CD4-positive, alpha-beta T cell treated with Interleukin-12 subunit alpha and Interleukin-12 subunit beta, for 1 hour (primary cell): ENCODE results near the gene CLPX.
A peak's percentile ranks its signal among the peaks of the same experiment; 100 is the strongest.
"Not testable (repeated sequence)": the region's sequence is repeated elsewhere in the genome, so short reads cannot be mapped to it uniquely, and the experiment has no call there.

ENCODE experiments used
- DNase-seq: peaks from one replicate; pipeline ENCODE4 v3.0.0-alpha.2; 2020

CLPX gene

DNA sequence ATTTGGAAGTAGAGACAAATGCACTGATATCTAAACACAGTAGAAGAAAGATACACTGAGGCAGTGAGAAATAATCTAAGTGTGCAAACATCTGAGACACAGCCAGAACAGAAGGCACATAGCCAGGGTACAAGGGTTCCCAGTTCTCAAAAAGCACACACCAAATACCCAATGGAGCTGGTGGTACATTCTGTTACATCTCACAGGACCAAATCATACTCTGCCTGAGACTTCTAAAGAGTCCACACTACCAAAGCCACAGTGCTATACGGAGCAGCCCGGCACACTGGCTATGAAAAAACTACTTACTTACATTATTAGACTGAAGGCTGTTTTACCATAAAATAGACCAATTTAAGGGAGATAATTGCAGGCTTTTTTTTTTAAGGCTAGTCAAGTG lies 19.3 kb downstream of the CLPX start:
- DNase-seq = no peak

DNA sequence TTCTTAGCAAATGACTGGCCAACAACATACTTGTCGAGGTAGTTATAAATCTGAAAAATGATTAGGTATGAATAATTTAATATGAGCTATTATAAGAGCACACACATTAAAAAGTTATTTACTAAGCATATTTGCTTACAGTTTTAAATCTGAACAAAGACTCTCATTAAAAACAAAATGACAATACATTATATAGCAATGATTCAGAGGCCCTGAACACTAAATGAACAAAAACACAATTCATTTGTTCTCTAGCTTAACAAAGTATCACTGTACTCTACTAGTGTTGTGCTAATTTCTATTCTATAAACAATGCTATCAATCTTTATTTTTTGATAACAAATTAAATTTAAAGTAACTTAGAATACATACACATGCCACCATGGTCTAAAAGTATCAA lies 21.0 kb downstream of the CLPX start:
- no peak for DNase-seq

DNA sequence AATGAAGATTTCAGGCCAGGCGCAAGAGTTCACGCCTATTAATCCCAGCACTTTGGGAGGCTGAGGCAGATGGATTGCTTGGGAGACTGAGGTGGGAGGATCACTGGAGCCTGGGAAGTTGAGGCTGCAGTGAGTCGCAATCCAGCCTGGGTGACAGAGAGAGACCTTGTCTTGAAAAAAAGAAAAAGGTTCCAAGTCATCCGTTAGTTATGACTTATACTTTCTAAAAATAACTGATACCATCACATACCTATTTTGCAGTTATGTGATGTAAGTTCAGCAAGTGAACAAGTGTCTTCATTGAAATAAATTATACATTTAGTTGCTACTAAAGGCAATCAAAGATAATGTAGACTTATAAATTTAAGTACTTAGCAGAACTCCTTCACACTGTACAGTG lies 22.1 kb downstream of the CLPX start:
- no peak for DNase-seq

DNA sequence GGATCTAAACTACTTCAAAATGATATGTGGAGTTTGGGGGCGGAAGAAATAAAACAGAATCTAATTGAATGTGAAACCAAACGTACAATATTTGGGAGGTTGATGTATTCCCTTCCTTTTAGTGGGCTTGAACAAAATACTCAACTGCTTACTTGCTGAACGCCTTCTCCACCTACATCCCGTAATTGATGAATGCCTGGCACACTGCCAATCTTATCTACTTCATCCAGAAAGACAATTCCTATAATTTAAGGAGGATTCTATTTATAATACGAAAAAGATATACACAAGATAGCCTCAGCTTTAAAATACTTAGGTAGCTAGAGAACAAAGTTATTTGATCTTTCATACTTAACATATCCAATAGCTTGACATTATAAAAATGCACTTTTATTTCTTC lies 28.4 kb downstream of the CLPX start:
- no peak for DNase-seq

DNA sequence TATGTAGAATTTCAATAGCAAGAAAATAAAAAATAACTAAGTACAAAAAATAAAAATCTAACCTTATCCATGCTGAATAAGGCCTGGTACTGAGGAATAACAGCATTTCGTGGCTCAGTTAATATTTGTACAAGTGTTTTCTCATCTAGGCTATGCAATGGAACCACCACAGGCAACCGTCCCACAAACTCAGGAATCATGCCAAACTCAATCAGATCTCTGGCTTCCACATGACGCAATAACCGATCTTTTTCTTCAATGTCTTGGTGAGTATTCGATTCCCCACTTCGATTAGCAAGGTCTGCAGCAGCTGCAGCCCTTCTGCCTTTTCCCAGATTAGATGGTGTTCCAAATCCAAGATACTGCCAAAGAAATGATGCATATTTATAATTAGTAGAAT lies 30.4 kb downstream of the CLPX start:
- DNase-seq = no peak

DNA sequence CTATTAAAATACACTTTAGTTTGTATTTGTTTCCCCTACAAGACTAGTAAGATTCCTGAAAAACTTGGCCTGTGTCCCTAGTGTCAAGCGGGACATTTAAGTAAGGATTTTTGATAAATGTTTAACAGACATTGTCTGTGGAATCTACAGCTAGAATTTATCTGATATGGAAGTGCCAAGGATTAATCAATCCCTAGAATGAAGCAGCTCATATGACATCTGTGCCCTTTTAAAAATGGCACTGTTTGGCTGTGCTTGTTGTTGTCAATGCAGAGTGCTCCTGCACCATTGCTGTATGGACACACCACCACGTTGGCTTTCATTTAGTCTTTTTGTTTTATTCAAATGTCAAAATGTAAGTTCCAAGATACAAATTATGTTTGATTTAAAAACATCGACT lies 37.2 kb downstream of the CLPX start:
- DNase-seq = no peak

DNA sequence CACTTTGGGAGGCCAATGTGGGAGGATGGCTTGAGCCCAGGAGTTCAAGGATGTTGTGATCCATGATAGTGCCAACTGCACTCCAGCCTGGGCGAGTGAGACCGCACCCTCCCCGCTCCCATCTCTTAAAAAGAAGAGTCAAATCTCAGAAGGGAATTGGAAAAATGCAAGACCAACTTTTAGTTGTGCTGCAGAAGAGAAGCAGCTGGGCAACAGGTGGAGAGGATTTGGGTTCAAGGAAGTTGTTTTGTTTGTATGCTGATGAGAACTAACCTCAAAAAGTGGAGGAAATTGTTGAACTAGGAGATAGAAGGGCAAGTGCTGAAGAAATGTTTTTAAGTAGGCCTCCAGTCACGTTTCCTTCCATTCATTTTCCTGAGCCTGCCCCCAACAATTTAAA lies 38.7 kb downstream of the CLPX start:
- no peak for DNase-seq

DNA sequence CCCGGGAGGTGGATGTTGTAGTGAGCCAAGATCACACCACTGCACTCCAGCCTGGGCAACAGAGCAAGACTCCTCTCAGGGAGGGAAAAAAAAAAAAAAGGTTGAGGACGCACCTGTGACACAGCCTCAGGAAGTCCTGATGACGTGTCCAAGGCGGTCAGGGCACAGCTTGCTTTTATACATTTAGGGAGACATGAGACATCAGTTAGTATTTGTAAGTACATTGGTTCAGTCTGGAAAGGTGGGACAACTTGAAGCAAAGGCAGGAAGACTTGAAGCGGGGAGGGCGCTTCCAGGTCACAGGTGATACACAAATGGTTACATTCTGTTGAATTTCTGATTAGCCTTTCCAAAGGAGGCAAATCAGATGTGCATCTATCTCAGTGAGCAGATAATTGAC lies 46.5 kb downstream of the CLPX start:
- DNase-seq = not testable (repeated sequence)

DNA sequence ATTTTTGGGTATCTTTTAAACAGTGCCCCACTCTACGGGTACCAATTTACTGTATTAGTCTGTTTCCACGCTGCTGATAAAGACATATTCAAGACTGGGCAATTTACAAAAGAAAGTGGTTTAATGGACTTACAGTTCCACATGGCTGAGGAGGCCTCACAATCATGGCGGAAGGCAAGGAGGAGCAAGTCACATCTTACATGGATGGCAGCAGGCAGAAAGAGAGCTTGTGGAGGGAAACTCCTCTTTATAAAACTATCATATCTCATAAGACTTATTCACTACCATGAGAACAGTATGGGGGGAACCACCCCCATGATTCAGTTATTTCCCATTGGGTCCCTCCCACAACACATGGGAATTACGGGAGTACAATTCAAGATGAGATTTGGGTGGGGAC lies 47.2 kb downstream of the CLPX start:
- DNase-seq = not testable (repeated sequence)

DNA sequence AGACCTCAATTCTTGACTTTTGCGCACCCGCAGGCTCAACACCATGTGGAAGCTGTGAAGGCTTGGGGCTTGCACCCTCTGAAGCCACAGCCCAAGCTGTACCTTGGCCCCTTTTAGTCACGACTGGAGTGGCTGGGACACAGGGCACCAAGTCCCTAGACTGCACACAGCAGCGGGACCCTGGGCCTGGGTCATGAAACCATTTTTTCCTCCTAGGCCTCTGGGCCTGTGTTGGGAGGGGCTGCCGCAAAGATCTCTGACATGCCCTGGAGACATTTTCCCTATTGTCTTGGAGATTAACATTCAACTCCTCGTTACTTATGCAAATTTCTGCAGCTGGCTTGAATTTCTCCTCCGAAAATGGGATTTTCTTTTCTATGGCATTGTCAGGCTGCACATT lies 48.1 kb downstream of the CLPX start:
- DNase-seq = not testable (repeated sequence)

DNA sequence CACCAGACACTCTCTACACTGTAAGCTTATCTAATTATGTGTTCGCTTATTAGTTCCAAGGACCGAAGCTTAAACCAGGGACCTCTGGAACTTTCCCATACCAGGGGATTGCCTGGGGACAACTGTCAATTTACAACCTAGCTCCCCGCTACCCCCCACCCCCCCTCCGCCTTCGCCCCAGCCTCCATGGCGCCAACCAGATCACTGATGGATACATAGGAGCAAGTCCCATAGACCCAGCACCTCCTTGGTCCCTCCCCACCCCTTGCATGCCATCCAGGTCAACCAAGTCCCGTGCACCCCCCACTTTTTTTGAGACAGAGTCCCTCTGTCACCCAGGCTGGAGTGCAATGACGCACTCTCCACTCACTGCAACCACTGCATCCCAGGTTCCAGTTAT lies 50.6 kb downstream of the CLPX start:
- no peak for DNase-seq

DNA sequence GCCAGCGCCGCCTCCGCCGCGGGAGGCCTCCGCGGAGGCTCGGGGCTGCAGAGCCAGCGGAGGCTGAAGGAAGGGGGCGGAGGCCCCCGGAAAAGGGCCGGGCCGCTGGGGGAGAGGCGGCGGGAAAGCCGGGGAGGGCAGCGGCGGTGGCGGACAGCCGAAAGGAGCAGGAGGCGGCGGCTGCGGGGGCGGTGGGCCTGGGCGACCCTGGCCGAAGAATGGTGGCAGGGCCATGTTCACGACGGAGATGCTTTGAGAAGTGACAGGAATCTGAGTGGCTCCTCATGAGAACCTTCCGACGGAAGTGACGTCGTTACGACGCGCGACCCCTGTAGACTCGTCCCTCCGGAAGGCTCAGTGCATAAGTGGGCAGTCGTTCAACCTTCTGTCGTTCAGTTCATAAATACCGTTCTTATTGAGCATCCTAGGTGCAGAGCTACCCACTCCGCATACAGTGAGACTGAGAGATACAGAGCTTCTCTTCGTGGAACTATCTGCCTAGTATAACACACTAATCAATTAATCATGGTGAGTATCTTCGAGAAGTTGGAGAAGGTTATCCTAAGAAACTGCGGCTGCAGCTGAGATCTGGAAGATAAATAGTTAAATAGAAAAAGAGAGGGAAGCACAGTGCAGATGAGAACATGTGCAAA lies 51.5 kb downstream of the CLPX start, which contains the start of gene PDCD7:
Gene PDCD7, minus strand, starts transcription at position 261 of the 653 bp plus-strand sequence. Its CDS starts 27 bp downstream, at position 234.
- DNase-seq = peak; percentile 89

DNA sequence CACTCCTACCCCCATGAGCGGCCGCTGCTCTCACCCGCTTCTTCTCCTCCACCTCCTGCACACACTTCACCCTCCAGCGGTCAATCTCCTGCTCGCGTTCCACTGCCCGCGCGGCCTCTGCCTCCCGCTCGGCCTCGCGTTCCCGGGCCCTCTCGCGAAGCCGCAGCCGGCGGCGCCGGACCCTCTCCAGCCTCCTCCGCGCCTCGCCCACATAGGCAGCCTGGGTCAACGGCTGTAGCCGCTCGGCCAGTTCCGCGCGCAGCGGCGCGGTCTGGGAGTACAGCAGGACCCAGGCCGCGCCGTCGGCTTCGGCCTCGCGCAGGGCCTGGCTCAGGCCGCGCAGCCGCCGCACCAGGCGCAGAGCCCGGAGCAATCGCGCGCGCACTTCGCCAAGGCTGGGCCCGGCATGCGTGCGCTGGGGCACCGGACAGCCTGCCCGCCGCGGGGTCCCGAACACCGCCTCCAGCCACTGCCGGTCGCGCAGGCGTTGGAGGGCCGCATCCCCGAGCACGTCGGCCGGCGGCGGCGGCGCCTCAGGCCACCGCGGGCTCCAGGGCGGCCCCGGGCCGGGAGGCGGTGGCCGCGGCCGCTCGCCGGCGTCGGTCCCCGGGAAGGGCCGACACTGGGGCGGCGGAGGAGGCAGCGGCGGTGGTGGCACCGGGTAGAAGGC lies 52.1 kb downstream of the CLPX start:
- peak; percentile 15 for DNase-seq

DNA sequence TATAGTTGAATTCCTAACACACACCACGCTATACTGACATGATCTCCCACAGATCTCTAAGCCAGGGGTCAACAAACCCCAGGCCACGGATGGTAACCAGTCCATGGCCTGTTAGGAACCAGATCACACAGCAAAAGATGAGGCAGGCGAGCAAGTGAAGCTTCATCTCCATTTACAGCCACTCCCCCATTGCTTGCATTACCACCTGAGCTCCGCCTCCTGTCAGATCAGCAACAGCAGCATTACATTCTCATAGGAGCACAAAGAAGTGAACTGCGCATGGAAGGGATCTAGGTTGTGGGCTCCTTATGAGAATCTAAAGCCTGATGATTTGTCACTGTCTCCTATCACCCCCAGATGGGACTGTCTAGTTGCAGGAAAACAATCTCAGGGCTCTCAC lies 54.2 kb downstream of the CLPX start:
- DNase-seq = no peak

DNA sequence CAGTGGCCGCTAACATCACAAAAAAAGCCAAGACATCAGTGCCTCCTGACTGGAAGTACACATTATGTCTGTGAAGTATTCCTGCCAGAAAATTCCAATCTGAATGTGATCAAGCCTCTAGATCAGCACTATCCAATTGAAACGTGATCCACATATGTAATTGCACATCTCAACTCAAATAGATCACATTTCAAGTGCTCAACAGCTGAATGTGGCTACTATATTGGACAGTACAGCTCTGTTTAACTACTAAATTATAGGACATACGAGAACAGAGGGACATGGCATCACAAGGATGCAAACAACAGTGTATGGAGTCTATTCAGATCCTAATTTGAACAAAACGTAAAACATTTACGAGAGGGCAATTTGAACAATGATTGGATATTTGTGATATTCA lies 69.6 kb downstream of the CLPX start:
- DNase-seq = no peak

DNA sequence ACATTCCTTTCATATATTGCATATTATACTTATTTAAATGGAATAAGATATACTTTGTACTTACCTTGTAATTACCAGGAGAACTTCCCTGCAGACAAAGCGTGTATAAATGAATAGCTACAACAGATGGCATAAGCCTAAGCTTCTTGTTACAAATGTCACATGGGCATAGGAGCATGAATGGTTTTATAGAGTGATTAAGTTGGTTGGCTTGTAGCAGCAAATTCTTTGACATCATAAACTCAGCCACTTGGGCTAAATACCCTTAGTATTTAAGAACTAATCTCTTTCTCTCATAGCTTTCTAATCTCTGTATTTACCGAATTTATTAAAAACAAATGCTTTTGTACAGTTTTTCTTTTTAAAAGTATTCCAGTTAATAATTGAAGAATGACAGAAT lies 70.1 kb downstream of the CLPX start, which contains the start of gene UBAP1L:
Gene UBAP1L, minus strand, starts transcription at position 115 of the 400 bp plus-strand sequence. CDS start 8,985 bp downstream, outside the sequence.
- no peak for DNase-seq

DNA sequence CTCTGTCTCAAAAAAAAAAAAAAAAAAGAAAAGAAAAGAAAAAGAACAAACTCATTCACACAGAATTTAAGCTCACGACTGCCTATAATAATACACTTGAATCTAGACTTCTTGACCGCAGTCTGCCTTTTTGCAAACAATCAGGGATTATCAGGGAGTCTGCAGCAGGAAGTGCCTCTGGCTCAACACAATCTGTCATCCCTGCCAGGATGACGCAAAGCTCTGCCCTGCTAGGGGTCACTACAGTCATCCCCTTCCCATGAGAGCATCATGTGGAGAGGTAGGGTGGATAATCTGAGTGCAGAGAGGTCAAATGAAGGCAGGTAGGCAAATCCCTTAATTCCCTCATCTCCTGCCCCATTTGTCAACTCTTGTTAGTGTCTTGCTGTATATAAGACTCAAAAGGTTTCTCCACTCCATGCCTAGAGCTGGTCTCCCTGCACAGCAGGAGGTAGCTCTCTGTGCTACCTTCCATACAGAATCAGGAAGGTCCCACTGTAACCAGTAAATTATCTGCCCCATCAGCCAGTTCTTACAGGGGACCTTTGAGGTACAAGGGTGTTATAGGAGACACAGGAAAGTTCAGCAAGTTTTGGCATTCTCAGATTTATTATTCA lies 74.4 kb downstream of the CLPX start:
- no peak for DNase-seq

DNA sequence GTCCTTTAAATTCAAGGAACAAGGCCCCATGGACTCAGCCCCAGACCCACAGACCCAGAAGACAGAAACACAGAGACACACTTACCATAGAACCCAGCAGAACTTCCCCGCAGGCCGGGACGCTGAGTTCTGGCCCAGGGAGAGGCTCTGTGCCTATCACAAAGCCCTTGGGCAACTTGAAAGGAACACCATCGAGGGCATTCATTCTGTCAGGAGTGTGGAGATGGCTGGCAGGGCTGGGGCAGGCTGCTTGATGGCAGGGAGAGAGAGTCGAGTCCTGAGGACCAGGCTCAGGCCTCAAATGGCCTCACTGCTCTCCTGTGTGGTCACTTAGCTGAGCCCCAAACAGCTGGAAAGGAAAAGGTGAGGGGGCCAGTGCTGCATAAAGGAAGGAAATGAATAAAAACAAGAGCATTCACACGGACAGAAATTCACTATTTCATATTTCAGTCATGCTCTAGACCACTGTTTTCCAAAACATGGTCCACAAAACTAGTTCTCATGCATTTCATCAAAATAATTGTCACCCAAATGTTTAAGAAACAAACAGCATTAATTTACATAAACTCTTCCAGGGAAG lies 79.0 kb downstream of the CLPX start:
- DNase-seq = no peak

DNA sequence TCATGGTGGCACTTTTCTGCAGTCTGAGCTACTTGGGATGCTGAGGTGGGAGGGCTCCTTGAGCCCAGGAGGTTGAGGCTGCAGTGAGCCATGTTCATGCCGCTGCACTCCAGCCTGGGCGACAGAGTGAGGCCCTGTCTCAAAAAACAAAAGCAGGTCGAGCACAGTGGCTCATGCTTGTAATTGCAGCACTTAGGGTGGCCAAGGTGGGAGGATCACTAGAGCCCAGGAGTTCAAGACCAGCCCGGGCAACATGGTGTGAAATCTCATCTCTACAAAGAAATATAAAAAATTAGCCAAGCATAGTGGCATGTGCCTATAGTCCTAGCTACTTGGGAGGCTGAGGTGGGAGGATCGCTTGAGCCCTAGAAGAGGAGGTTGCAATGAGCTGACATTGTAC lies 80.1 kb downstream of the CLPX start:
- no peak for DNase-seq

DNA sequence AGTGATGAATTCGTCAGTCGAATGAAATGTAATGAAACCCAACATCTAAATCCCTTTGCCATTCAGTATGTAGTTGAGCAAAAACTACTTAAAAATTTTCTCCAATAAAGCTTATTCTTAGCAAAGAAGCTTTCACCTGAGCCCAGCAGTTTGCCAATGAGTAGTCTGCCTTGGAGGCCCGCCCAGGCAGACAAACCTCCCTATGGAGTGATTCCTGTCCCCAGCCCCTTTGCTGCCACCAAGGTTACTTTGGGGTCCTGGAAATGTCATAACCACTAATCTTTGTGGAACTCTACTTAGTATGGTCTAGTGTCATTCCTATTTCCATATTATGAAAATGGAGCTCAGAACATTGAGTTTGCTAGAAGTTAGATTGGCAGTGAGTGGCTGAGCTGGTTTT lies 82.2 kb downstream of the CLPX start:
- no peak for DNase-seq

DNA sequence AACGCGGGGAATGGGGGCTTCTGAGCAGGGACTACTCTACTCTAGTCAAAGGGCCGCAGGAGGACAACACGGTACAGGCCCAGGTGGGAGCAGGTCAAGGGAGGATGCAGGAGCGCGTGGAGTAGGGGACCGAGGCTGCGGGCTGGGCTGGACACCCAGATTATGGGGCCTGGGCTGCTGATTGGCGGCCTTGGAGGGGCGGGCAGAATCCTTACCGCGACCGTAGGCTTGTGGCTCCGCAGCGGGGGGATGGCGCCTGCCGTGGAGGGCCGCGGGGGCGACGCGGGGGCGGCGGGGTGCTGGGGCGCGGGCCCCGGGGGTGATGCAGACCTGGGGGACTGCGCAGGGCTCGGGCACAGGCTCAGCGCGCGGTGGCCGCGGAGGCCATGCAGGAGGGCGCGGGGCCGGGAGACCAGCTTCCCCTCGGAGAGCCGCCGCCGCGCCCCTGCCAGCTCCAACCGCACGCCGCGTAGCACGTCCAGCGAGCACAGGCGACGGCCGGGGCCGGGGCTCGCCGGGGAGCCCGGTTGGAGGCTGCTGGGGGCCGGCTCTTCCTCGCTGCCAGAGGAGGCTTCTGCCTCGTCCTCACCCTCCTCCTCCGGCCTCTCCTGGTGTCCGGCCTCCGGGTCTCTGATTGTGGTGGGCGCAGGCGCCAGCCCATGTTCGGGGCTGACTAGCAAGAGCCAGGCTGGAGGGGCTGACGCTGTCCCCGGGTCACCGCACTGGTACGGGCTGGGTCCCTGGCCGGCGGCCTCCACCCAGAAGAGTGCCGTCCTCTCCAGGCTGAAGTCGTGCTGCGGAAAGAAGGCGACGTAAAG lies 83.0 kb downstream of the CLPX start:
- no peak for DNase-seq

DNA sequence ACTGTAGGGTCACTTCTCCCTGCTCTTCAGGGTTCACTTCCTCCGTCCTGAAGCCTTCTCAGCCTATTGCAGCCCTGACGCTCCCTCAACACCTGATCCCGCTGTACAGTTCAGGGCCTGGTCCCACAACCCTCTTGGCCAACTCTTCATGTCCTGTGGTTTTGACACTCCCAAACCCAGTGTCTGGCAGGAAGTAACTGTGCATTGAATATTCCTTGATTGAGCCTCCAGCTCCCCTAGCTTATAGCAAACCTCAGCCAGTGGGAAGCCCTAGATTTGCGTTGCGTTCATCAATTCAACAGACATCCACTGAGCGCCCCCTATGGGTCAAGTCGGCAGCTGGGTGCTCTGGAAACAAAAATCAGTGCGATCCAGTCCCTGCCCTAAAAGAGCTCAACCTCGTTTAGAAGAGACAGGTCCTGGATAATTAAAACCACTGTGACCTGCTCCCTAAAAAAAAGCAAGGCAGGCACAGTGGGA lies 83.7 kb downstream of the CLPX start:
- peak; percentile 51 for DNase-seq

DNA sequence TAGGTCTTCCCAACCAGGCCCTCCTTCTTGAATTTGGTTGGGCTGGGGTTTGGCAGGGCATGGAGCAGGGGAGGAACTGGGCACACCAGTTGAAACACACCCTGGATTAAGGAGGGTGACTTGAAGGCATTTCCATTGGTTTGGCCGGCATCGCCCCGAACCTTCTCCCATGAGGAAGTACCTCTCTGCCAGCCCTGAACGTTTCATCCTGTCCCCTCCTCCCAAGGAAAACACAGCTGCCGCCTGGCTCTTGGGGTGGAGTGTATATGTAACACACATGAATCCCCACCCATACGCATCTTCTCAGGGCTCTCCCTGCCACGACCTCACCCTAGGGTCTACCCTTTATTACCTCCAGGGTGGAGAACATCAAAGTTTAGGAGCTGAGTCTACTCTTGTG lies 84.7 kb downstream of the CLPX start:
- no peak for DNase-seq
